GM21515 (cell line): ENCODE measurements around the gene TGFB3.
"Not testable (repeated sequence)": the region's sequence is repeated elsewhere in the genome, so short reads cannot be mapped to it uniquely, and the experiment has no call there.

Experiments used
- ATAC-seq: cut with Tn5 transposase; IDR thresholded peaks from one replicate; pipeline ENCODE4 v1.9.1; 2021; ENCODE audit not compliant: unreplicated experiment

TGFB3 gene

DNA sequence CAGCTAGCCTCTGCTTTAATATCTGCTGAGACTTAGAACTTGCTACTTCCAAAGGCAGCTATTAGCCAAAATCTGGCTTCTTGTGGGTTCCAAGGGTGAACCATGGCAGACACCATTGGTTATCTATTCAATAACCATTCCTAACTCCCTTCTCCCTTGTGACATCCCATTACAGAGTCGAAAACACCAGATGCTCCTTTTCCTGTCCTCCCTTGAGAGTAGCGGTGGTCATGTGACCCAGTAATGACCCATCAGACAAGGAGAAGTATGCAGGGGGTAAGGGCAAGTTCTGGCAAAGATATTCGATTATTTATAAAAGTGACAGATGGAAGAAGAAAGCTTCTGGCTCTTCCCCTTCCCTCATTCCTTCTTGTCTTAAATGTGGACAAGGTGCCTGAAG is 20.1 kb downstream of the TGFB3 start:
- ATAC-seq: no peak

DNA sequence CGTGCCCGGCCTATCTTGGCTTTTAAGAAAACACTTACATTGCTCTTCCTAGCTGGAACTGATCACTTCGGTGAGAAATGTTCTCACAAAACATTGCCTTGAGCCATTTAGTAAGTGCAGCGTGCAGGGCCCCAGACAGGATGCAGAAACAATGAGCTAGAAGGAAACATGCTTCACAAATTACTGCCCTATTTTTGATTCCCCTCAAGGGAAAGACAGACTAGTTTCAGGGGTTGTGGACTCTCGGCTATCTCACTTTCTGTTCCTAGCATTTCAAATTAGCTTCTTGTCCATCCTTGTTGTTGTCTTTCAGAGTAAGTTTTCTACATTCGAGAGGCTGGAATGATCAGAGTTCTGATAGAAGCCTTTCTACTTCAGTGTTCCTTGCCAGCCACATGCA is 21.6 kb downstream of the TGFB3 start:
- peak; percentile 74 for ATAC-seq

DNA sequence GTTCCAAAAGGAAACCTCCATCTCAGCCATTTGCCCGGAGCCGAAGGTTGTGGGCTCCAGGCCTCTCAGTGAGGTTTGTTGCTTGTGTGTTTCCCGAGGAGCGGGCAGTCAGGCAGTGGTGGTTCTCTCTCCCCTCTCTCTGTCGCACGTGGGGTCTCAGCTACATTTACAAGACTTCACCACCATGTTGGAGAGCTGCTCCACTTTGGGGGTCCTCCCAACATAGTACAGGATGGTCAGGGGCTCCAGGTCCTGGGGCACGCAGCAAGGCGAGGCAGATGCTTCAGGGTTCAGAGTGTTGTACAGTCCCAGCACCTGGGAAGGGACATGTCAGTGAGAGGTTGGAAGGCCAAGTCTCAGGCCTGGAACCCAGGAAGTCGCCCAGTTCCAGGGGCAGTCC is 22.8 kb downstream of the TGFB3 start:
- no peak for ATAC-seq

DNA sequence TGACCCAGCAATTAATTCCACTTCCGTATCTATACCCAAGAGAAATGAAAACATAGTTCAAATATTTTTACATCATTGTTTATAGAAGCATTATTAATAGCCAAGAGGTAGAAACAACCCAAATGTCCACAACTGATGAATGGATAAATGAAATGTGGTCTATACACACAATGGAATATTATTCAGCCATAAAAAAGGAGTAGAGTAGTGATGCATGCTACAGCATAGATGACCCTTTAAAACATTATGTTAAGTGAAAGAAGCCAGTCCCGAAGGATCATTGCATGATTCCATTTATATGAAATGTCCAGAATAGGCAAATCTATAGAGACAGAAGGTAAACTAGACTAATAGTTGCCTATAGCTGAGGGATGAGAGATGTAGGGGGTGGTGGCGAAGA is 29.3 kb downstream of the TGFB3 start:
- ATAC-seq: no peak

DNA sequence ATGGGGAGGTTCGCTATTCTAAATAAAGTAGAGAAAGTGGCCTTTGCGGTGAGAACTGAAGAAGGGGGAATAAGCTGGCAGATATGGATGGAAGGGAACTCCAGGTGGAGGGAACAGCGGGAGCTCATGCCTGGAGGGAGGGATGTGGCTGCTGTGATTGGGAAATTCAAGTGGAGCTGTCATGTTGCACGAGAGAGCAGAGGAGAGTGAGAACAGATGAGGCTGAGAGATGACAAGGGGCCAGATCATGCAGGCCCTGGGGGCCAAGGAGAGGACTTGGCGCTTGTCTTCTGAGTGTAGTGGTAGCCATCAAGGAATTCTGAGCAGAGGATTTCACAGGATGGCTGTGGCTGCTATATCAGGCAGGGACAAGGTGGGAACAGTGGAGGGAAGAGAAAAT is 35.0 kb downstream of the TGFB3 start:
- no peak for ATAC-seq

DNA sequence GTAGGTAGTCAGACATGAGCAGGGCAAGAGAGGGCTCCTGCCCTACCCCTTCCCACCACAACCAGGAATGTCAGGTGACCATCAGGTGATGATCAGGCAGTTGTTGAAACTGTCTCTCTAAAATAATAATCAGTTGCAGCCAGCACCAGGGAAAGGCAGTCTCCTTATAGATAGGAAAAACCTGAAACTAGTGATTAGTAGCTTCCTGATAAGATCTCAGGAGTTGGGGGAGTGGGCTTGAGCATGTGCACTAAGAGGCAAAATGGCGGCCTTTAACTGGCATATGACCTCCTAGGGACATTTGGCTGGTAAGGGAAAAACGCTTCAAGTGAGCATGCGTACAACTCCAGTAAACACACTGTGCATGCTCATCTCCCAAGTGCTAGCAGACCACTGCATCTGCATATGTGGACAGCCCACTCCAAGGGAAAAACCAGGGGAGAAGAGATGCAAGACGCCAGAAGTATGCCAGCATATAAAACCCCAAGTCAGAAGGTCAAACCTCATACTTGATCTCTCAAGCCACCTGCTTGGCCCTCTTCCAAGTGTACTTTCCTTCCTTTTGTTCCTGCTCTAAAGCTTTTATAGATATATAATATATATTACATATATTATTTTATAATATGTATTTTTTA is 37.1 kb downstream of the TGFB3 start:
- ATAC-seq: no peak

DNA sequence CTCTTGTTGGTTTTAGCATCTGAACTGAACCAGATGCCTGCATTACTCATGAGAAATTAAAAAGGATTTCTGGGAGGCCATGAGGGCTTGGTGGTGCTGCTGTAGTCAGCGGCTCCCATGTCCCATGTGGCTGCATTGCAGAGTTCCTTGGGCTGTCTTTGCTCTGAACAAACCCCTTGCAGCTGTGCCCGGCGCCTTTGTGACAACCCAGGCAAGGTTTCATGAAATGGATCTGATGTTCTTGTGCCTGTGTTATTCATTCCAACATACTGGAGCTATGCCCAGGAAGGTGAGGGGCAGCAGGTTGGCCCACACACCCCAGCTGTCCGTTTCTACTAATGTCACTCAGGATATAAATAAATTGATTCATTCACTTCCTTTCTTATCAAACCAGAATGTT is 40.8 kb downstream of the TGFB3 start:
- no peak for ATAC-seq

DNA sequence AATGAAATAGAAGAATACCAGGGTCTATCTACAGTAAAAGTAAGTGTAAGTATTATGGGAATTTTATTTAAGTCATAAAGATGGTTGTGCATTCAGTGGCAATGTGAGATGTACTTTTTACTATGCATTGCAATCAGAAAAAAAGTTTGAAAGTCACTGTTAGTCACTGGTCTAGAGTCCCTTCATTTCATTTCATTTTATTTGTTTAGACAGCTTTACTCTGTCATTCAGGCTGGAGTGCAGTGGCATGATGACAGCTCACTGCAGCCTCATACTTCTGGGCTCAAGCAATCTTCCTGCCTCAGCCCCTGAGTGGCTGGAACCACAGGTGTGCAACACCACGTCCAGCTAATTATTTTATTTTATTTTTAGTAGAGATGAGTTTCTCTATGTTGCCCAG is 42.6 kb downstream of the TGFB3 start:
- no peak for ATAC-seq

DNA sequence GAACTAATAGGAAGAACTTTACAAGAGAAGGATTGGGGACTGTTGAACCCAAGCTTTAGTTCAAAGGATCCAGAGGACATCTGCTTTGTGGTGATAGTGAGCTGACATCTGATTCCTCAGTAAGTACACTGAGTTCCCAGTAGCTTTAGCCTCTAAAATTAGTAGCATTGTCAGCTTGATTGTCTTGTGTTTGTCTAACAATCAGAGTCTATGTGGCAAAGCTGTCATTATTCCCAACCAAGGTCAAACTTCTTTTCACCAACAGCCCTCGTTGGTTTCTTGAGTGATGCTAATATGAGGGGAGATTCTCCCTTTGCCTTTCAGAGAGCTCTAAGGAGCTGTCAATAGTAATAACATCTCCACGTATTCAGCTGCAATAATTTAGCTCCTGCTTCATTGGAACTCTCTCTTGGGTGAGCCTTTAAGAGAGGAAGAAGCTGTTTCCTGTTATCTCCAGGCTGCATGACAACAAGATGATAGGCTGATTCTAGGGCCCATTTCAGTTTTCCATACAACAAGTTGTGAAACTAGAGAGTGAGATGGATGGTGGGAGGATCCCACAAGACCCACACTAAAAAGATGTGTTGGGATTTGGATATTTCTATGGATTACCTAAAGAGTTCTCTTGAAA is 46.7 kb downstream of the TGFB3 start:
- no peak for ATAC-seq

DNA sequence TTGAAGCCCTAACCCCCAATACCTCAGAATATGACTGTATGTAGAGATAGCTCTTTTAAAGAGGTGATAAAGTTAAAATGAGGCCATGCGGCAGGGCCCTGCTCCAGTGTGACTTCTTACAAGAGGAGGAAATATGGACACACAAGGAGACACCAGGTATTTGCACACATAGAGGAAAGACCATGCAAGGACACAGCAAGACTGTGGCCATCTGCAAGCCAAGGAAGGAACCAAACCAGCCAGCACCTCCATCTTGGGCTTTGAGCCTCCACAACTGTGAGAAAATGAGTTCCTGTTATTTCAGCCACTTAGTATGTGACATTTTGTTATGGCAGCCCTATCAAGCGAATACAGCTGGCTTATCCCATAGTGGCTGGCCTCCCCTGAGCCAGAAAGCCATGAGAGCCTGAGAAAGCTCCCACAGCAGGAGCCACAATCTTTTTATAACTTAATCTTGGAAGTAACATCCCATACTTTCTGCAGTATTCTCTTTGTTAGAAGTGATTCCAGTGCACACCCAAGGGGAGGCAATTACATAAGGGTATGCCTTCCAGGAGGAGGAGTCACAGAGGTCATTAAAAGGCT is 48.0 kb downstream of the TGFB3 start:
- no peak for ATAC-seq

DNA sequence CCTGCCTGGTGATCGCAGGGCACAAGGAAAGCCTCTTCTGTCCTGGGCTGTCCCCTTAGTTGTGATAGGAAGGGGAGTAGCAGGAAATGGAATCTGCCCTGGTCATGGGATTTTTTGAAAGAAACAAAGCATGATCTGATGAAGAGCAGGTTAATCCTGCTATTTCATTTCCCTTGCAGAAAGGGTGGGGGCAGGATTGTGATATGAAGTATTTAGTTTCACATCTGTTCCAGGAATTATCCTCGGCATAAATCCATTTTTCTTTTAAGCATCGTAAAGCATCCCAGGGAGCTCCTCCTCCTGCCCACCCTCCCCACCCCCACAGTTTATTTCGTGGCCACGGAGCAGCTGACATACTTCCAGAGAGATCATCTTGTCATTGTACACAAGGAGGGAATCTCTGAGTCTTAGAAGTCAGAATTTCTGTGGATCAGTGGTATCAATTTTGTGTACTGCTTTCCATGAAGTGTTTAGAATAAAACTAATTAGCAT is 53.1 kb downstream of the TGFB3 start:
- ATAC-seq: no peak

DNA sequence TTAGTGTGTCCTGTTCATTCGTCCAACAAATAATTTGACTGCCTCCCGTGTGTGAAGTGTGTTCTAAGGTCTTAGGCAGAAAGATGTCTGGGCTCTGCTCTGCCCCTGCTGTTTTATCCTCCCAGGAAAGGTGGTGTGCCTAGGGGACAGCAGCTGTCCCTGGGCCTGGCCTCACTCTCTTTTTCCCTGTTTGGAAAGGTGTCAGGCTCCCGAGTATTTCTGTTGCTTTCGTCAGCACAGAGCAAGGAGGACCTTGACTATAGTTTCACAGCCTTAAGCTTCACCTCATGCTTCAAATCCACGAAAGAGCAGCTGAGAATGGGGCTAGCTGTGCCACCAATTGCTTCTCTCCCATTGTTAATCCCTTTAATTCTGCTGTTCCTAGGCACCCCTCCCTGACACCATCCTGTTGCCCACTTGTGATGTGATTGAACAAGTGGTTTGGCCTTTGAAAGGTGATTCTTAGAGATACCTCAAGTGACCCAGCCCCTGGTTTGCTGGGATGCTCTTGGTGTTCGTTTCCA is 54.2 kb downstream of the TGFB3 start:
- no peak for ATAC-seq

DNA sequence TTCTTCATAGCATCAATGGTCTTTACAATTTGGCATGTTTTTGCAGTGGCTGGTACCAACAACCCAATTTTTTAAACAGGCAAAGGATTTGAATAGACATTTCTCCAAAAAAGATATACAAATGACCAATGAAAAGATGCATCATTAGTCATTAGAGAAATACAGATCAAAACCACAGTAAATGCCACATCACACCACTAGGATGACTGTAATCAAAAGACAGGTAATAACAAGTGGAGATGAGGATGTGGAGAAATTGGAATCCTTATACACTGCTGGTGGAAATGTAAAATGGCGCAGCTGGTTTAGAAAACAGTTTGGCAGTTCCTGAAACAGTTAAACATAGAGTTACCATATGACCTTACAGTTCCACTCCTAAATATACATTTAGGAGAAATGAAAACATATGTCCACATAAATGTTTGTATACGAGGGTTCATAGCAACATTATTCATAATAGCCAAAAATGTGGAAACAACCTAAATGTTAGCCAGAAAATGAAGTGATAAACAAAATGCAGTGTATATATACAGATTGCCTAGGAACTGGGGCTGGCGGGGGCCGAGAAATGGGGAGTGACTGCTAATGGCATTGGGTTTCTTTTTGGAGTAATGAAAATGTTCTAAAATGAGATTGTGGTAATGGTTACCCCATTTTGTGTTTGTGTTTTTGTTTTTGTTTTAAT is 55.2 kb downstream of the TGFB3 start:
- no peak for ATAC-seq

DNA sequence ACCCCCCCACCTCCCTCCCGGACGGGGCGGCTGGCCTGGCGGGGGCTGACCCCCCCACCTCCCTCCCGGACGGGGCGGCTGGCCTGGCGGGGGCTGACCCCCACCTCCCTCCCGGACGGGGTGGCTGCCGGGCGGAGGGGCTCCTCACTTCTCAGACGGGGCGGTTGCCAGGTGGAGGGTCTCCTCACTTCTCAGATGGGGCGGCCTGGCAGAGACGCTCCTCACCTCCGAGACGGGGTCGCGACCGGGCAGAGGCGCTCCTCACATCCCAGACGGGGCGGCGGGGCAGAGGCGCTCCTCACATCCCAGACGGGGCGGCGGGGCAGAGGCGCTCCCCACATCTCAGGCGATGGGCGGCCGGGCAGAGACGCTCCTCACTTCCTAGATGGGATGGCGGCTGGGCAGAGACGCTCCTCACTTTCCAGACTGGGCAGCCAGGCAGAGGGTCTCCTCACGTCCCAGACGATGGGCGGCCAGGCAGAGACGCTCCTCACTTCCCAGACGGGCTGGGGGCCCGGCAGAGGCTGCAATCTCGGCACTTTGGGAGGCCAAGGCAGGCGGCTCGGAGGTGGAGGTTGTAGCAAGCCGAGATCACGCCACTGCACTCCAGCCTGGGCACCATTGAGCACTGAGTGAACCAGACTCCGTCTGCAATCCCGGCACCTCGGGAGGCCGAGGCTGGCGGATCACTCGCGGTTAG is 56.5 kb downstream of the TGFB3 start:
- ATAC-seq: not testable (repeated sequence)

DNA sequence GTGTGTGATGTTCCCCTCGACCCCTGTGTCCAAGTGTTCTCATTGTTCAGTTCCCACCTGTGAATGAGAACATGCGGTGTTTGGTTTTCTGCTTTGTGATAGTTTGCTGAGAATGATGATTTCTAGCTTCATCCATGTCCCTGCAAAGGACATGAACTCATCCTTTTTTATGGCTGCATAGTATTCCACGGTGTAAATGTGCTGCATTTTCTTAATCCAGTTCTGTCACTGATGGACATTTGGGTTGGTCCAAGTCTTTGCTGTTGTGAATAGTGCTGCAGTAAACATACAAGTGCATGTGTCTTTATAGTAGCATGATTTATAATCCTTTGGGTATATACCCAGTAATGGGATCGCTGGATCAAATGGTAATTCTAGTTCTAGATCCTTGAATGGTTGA is 61.4 kb downstream of the TGFB3 start:
- ATAC-seq: not testable (repeated sequence)

DNA sequence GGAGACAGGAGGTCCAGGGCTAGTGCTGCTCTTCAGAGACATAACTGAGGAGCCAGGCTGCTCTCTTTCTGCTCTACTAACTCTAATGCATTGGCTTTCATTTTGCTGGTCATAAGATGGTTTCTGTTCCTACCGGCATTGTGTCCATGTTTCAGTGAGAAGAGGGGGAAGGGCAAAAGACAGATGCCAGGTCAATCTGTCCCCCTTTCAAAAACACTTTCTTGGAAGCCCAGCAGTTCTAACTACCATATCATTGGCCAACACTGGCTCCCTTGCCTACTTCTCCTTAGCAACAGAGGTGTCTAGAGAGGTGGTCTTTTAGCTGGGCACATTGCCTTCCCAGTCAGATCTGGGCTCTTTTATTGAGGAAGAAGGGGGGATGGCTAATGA is 63.9 kb downstream of the TGFB3 start:
- no peak for ATAC-seq

DNA sequence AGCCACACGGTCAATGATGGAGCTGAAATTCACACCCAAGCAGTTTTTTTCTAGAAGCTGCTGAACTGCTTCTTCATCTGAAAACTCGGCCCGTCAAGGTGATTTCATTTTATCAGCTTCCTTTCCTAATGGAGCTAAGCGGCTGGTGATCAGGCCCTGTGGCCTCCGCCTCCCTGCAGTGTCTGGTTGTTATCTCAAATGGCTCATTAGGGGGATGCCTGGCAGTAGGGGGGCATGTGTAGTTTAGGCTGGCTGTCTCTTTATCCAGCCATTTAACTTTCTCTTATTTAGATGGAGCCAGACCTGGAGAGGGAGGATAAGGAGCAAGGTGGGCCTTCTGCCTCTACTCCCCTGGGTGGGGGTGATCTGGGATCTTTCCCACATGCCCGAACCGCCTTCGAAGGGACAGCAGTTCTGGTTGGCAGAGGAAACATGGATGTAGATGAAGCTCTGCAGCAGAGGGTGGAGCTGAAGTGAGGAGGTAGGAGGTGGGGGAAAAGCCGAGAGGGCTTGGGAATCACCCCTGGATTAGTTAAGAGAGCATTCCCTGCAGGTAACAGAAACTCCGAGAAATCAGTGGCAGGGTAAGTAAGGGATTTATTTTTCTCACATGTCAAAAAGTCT is 64.4 kb downstream of the TGFB3 start:
- no peak for ATAC-seq

DNA sequence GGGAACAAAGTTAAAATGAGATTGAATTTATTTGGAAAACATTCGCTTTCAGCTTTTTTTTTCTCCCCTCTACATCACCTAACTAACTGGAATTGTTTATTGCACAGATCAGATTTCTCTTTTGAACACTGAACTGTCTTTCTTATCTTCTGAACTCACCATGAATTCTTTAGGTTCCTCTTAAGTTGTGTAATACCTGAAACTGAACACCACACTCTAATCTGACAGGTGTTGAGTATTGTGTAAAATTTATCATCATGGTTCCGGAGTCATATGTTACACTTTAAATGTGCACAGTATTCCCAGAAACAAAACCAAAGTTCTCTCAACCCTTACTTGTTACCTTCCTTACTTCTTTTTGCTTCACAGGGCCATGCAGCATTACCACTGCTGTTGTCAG is 66.8 kb downstream of the TGFB3 start:
- ATAC-seq: no peak

DNA sequence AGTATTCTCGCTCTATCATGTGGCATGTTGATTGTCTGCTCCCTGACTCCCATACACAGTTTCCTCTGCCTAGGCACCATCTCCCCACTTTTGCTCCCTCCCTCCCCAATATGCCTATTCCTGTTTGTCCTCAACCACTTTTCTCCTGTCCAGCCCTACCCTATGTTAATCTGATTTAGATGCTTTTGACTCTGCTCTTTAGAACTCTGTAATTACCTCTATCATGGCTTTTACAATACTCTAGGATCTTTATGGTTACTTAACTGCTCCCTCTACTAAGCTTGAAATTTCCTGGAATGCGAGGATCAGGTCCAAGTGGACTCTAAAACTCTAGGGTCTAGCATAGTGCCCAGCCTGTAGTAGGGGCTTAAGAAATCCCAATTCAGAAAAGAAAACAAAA is 68.6 kb downstream of the TGFB3 start:
- ATAC-seq: no peak

DNA sequence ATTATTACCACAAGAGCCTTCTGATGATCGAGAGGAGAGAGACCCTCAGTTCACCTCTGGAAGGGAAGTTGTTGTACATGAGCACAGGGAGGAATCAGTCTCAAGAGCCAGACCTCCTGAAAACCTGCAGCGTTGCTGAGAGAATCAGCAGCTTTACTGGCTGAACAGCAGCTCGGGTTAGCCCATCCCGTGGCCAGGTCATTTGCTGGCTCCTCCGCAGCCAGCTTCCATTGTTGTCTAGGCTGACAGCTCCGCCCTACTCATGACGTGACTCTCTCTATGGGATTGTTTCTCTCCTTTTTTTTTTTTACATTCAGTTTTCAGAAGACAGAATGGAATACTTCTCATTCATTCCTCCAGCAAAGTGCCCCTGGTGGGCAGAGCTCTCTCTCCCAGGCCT is 69.9 kb downstream of the TGFB3 start:
- no peak for ATAC-seq

DNA sequence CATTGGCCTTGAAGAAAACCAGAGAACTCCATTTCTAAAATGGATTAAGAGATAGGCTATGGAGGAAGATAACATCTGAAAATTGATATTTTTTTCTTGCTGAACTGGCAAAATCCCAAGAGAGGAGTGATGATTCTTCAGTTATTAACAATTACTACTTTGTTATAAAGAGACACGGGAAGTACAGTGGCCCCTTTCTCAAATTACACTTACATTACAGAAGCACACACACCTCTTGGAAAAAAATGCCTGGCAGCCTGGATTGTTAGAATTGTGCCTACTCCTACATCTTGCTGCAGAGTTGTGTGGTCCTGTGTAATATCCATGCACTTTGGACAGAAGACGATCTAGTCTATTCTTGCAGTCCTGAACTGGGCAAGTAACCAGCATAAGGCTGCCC is 71.7 kb downstream of the TGFB3 start:
- no peak for ATAC-seq
